H1 (cell line): ENCODE results near the gene DCXR. TPM values are rescaled to one million over a fixed set of nuclear protein-coding genes. Genes with fewer than 3 reads are reported as not detected.

Experiments
- CTCF ChIA-PET: fragments of 300-600 bp; sonication (Branson Sonifier 250); formaldehyde crosslinking; loops from one replicate; lab custom pipeline; 2021; ENCODE audit not compliant: partially characterized antibody; lab: Charles Lee
- POLR2A ChIA-PET: fragments of 300-600 bp; sonication (Branson Sonifier 250); formaldehyde crosslinking; loops from one replicate; lab custom pipeline; 2021; ENCODE audit warnings: inconsistent platforms; ENCODE audit not compliant: partially characterized antibody; lab: Charles Lee
- DNase-seq, 2 experiments: peaks; one replicate each; pipeline versions ENCODE4 v3.0.0 to v3.0.0-alpha.2; 2010 to 2022; ENCODE audit warnings: low spot score in 2 of 2, low read depth in 1 of 2, mixed read lengths in 1 of 2
- FAIRE-seq: peaks from 2 replicates; lab custom pipeline; 2011; peaks lifted over from hg19 to GRCh38; lab: Jason Lieb, UNC
- H2AFZ ChIP-seq: 2 replicates; pipeline ENCODE4 v1.8.1; 2012; ENCODE audit warnings: low read length, inconsistent platforms
- H2AK5ac ChIP-seq: 2 replicates; pipeline ENCODE4 v1.6.1; 2013; ENCODE audit warnings: low read depth, low read length
- H2BK120ac ChIP-seq: replicated peaks from 2 replicates; pipeline ENCODE3; 2013; ENCODE audit warnings: low read depth, low read length, inconsistent platforms
- H2BK12ac ChIP-seq: 2 replicates; pipeline ENCODE4 v1.6.1; 2013; ENCODE audit warnings: low read depth, low read length
- H2BK15ac ChIP-seq: 2 replicates; pipeline ENCODE4 v1.6.1; 2013; ENCODE audit warnings: low read length
- H2BK20ac ChIP-seq: 2 replicates; pipeline ENCODE4 v1.6.1; 2013; ENCODE audit warnings: low read length
- H2BK5ac ChIP-seq: 2 replicates; pipeline ENCODE4 v1.6.1; 2013; ENCODE audit warnings: low read depth, low read length
- H3K14ac ChIP-seq: 2 replicates; pipeline ENCODE4 v1.6.1; 2013; ENCODE audit warnings: inconsistent platforms; ENCODE audit not compliant: insufficient read length
- H3K18ac ChIP-seq: 2 replicates; pipeline ENCODE4 v1.6.1; 2013; ENCODE audit warnings: low read length; ENCODE audit errors: extremely low read depth
- H3K23ac ChIP-seq: 2 replicates; pipeline ENCODE4 v1.6.1; 2013; ENCODE audit warnings: inconsistent platforms; ENCODE audit not compliant: insufficient read length
- H3K23me2 ChIP-seq: 2 replicates; pipeline ENCODE4 v1.6.1; 2013; ENCODE audit warnings: low read depth, low read length
- H3K27ac ChIP-seq: 2 replicates; pipeline ENCODE4 v1.6.1; 2011; ENCODE audit warnings: low read depth, low read length, inconsistent platforms
- H3K27me3 ChIP-seq, 4 experiments: replicated peaks in 1 of 4; 1 replicate in 1 of 4; 2 replicates in 3 of 4; pipeline versions ENCODE4 v1.6.1 to v1.8.1; 2011 to 2013; ENCODE audit warnings: low read length in 3 of 4, mild to moderate bottlenecking in 3 of 4, inconsistent platforms in 2 of 4, mixed read lengths in 2 of 4, moderate library complexity in 1 of 4; ENCODE audit not compliant: control insufficient read depth in 3 of 4, insufficient read depth in 3 of 4; ENCODE audit errors: extremely low read depth in 1 of 4
- H3K36me3 ChIP-seq, 4 experiments: 2 replicates each; pipeline versions ENCODE4 v1.6.1 to v1.8.1; 2011 to 2013; ENCODE audit warnings: mild to moderate bottlenecking in 4 of 4, low read length in 3 of 4, moderate library complexity in 2 of 4, control low read depth in 1 of 4, inconsistent platforms in 1 of 4; ENCODE audit not compliant: insufficient read depth in 4 of 4, control insufficient read depth in 2 of 4
- H3K4ac ChIP-seq: replicated peaks from 2 replicates; pipeline ENCODE3; 2013; ENCODE audit warnings: low read length, low read depth, mixed read lengths, inconsistent platforms; ENCODE audit not compliant: insufficient read length
- H3K4me1 ChIP-seq, 4 experiments: replicated peaks in 1 of 4; 1 replicate in 1 of 4; 2 replicates in 3 of 4; pipeline versions ENCODE4 v1.6.1 to v1.8.1; 2011 to 2013; ENCODE audit warnings: low read length in 3 of 4, inconsistent platforms in 2 of 4, mixed read lengths in 1 of 4; ENCODE audit not compliant: insufficient read depth in 4 of 4, control insufficient read depth in 3 of 4
- H3K4me2 ChIP-seq, 2 experiments: 2 replicates each; pipeline versions ENCODE4 v1.6.1 to v1.8.1; 2011 to 2013; ENCODE audit warnings: low read depth in 2 of 2, low read length in 2 of 2, control low read depth in 1 of 2, inconsistent platforms in 1 of 2, mild to moderate bottlenecking in 1 of 2; ENCODE audit not compliant: insufficient read depth in 1 of 2
- H3K4me3 ChIP-seq, 4 experiments: fragments of 200-600, 300-600 bp in 1 of 4; sonication (generic), shearing (Covaris generic), sonication (Bioruptor Twin) in 1 of 4; 2 replicates each; pipeline versions ENCODE4 v1.5.1 to v1.8.1; 2011 to 2016; ENCODE audit warnings: low read length in 4 of 4, low read depth in 3 of 4, control low read depth in 2 of 4, inconsistent platforms in 2 of 4, mild to moderate bottlenecking in 2 of 4, mixed read lengths in 1 of 4, moderate library complexity in 1 of 4; ENCODE audit not compliant: insufficient read depth in 2 of 4; ENCODE audit errors: extremely low read depth in 1 of 4
- H3K56ac ChIP-seq: replicated peaks from 2 replicates; pipeline ENCODE3; 2013; ENCODE audit warnings: low read depth, mild to moderate bottlenecking, mixed read lengths, low read length, inconsistent platforms; ENCODE audit not compliant: insufficient read length
- H3K79me1 ChIP-seq: 2 replicates; pipeline ENCODE4 v1.6.1; 2013; ENCODE audit warnings: low read depth, low read length, control low read depth
- H3K79me2 ChIP-seq, 2 experiments: 2 replicates each; pipeline versions ENCODE4 v1.6.1 to v1.8.1; 2012 to 2013; ENCODE audit warnings: low read length in 2 of 2, mild to moderate bottlenecking in 2 of 2, inconsistent platforms in 1 of 2; ENCODE audit not compliant: insufficient read depth in 2 of 2, control insufficient read depth in 1 of 2
- H3K9ac ChIP-seq, 4 experiments: replicated peaks in 1 of 4; 1 replicate in 1 of 4; 2 replicates in 3 of 4; pipeline versions ENCODE4 v1.6.1 to v1.8.1; 2011 to 2013; ENCODE audit warnings: low read depth in 3 of 4, low read length in 3 of 4, control low read depth in 2 of 4, mild to moderate bottlenecking in 2 of 4, moderate library complexity in 2 of 4, inconsistent platforms in 1 of 4; ENCODE audit errors: extremely low read depth in 1 of 4
- H3K9me3 ChIP-seq, 2 experiments: 2 replicates each; pipeline versions ENCODE4 v1.6.1 to v1.8.1; 2012 to 2013; ENCODE audit warnings: mild to moderate bottlenecking in 2 of 2, moderate library complexity in 2 of 2, control low read depth in 1 of 2, inconsistent platforms in 1 of 2, low read depth in 1 of 2, low read length in 1 of 2, mixed read lengths in 1 of 2; ENCODE audit not compliant: insufficient read depth in 2 of 2
- H4K20me1 ChIP-seq, 2 experiments: replicated peaks in 1 of 2; 2 replicates each; pipeline versions ENCODE3 to v1.8.1; 2011 to 2013; ENCODE audit warnings: inconsistent platforms in 2 of 2, low read length in 2 of 2, mild to moderate bottlenecking in 1 of 2; ENCODE audit not compliant: insufficient read depth in 2 of 2, control insufficient read depth in 1 of 2
- H4K5ac ChIP-seq: 2 replicates; pipeline ENCODE4 v1.6.1; 2013; ENCODE audit warnings: low read length, low read depth, mixed read lengths, inconsistent platforms; ENCODE audit not compliant: insufficient read length
- H4K8ac ChIP-seq: 2 replicates; pipeline ENCODE4 v1.8.0; 2013; ENCODE audit warnings: mild to moderate bottlenecking, moderate library complexity, low read length, inconsistent platforms; ENCODE audit not compliant: insufficient read depth; ENCODE audit errors: extremely low read depth
- H4K91ac ChIP-seq: replicated peaks from 2 replicates; pipeline ENCODE3; 2013; ENCODE audit warnings: low read length, mixed read lengths, inconsistent platforms; ENCODE audit not compliant: insufficient read length
- ATF3 ChIP-seq: IDR thresholded peaks from 2 replicates; pipeline ENCODE4 v1.6.1; 2011; ENCODE audit warnings: low read depth, mild to moderate bottlenecking, low read length; ENCODE audit not compliant: insufficient read depth
- HDAC6 ChIP-seq: IDR thresholded peaks from one replicate; pipeline ENCODE4 v1.7.1; 2012; ENCODE audit warnings: low read depth, mild to moderate bottlenecking, inconsistent platforms, low read length, moderate library complexity
- WGBS, 2 experiments: shearing (Covaris generic) in 1 of 2; methylation state at CpG; one replicate each; pipeline versions ENCODE4 v1.1.6 to v1.1.7; 2013 to 2015; ENCODE audit warnings: low lambda C conversion rate in 2 of 2, mixed read lengths in 2 of 2, inconsistent platforms in 1 of 2, low coverage in 1 of 2, missing lambda C conversion rate in 1 of 2; ENCODE audit not compliant: insufficient replicate concordance in 2 of 2, insufficient coverage in 1 of 2, insufficient read length in 1 of 2; ENCODE audit errors: extremely low coverage in 1 of 2, missing lambda C conversion rate in 1 of 2; 5-methylcytosine and 5-hydroxymethylcytosine counted together
- polyA plus RNA-seq, 7 experiments: library from polyadenylated mRNA; depleted of rRNA in 3 of 7; stranded (reverse) in 5 of 7; unstranded in 2 of 7; fragments of >200 nt in 5 of 7; fragments of 200-250 nt in 2 of 7; gene quantifications; 1 replicate in 5 of 7; 2 replicates in 1 of 7; 4 replicates in 1 of 7; pipeline versions ENCODE4 v1.2.1 to v1.2.3, GENCODE V29; 2011 to 2013; ENCODE audit warnings: missing spikeins in 2 of 7, mixed read lengths in 2 of 7
- total RNA-seq: library from RNA; stranded (reverse); fragmentation: NEBNext Ultra II Directional; extraction: Animal tissue kit (Norgen Biotek cat#: 25700); gene quantifications from 2 replicates; pipeline ENCODE4 v1.2.1, GENCODE V29; 2021

Gene DCXR
- total and polyA plus RNA-seq, 2 of the 8 experiments (the other 6 are each of a cell fraction or from before 2014, with no cell fraction given) = 96.3 to 212 TPM

GRCh38 chr17:82049521-82049971 is 12.0 kb upstream of the DCXR start:
- no peak overlapping the region for H2BK20ac ChIP-seq
- H3K4me1 ChIP-seq = peaks cover 0 to 11% (median 6%) of the 10 kb centered on the region in 4 experiments; a peak in 5 of 7 replicates
- no peak overlapping the region for H3K27ac ChIP-seq
- no peak overlapping the region for H4K91ac ChIP-seq
- no peak overlapping the region for H3K4ac ChIP-seq
- no peak overlapping the region for H2AK5ac ChIP-seq
- H4K8ac ChIP-seq = no peak overlapping the region
- H2BK5ac ChIP-seq = no peak overlapping the region
- H2BK15ac ChIP-seq = no peak overlapping the region
- H2BK120ac ChIP-seq = no peak overlapping the region
- H3K79me1 ChIP-seq = peaks cover 6% of the 10 kb centered on the region; the same call in 1 of the 2 replicates
- CTCF ChIA-PET = interaction anchor here (1.1 to 1.7 kb wide), 5 partner anchors 8 to 25 kb away, joined by 3 to 6 read pairs (median 3); no protein-coding TSS in a partner anchor
- no peak overlapping the region for H3K18ac ChIP-seq
- no peak overlapping the region for H3K4me2 ChIP-seq
- DNase-seq (no peak), FAIRE-seq (no peak)
- peaks cover 0 to 12% of the 10 kb centered on the region in 2 experiments; a peak in 1 of 4 replicates for H3K79me2 ChIP-seq
- H3K23me2 ChIP-seq = peaks cover 6% of the 10 kb centered on the region; the same call in 1 of the 2 replicates
- no peak overlapping the region for H2AFZ ChIP-seq
- POLR2A ChIA-PET = interaction anchor here (1.0 to 13.2 kb wide), 6 partner anchors 8 to 347 kb away, joined by 3 to 161 read pairs (median 6); partner anchors contain the start of genes CENPX, DUS1L, LRRC45 and MRPL12
- H3K4me3 ChIP-seq = no peak overlapping the region
- peaks cover 4 to 7% of the 10 kb centered on the region in 2 experiments for H4K20me1 ChIP-seq
- WGBS, 2 experiments = 92% methylated on average over 16 of the region's 16 CpGs; no CpG with 5 or more reads in 1 of the 2 experiments
- no peak overlapping the region for H3K14ac ChIP-seq
- no peak overlapping the region for H2BK12ac ChIP-seq
- no peaks in the 10 kb centered on the region; a peak in 1 of 7 replicates for H3K27me3 ChIP-seq
- H3K23ac ChIP-seq = no peak overlapping the region
- peaks cover 0 to 14% (median 4%) of the 10 kb centered on the region in 4 experiments; a peak in 4 of 8 replicates for H3K36me3 ChIP-seq
- H3K9me3 ChIP-seq = no peaks in the 10 kb centered on the region
- H3K9ac ChIP-seq = no peak overlapping the region
- no peak overlapping the region for H4K5ac ChIP-seq
- no peak overlapping the region for H3K56ac ChIP-seq
- TF ChIP-seq ATF3 (no peak), HDAC6 (no peak)
- TF ChIP-seq, all 59 proteins: peak for 0
